A172 (cell line): ENCODE measurements around the gene PLCB1. TPM values are rescaled to one million over a fixed set of nuclear protein-coding genes. Genes with fewer than 3 reads are reported as not detected.

Source experiments
- DNase-seq: peaks from one replicate; pipeline ENCODE4 v3.0.0-alpha.2; 2015; ENCODE audit warnings: low spot score
- total RNA-seq: library from RNA; depleted of rRNA; stranded (reverse); fragments of >200 nt; shearing (Covaris generic); gene quantifications from 2 replicates; pipeline ENCODE4 v1.2.3, GENCODE V29; 2014

The PLCB1 gene
- total RNA-seq, 1 experiment from 2014 or later: 0.43 TPM

GRCh38 chr20:8301655-8302054 lies 169.6 kb downstream of the PLCB1 start:
- no peak for DNase-seq

GRCh38 chr20:8303651-8304050 lies 171.6 kb downstream of the PLCB1 start:
- no peak for DNase-seq

- no peak for DNase-seq
Observed at GRCh38 chr20:8304124-8304816, 172.2 kb downstream of the PLCB1 start.

- no peak for DNase-seq
Observed at GRCh38 chr20:8305449-8305978, 173.4 kb downstream of the PLCB1 start.

- no peak for DNase-seq
Observed at GRCh38 chr20:8306937-8307336, 174.9 kb downstream of the PLCB1 start.

- no peak for DNase-seq
Observed at GRCh38 chr20:8309634-8310033, 177.6 kb downstream of the PLCB1 start.

GRCh38 chr20:8310618-8311017 lies 178.6 kb downstream of the PLCB1 start:
- DNase-seq: no peak

GRCh38 chr20:8313073-8313472 lies 181.0 kb downstream of the PLCB1 start:
- no peak for DNase-seq

- no peak for DNase-seq
Observed at GRCh38 chr20:8315639-8316573, 183.8 kb downstream of the PLCB1 start.

- DNase-seq: no peak
Observed at GRCh38 chr20:8317448-8317847, 185.4 kb downstream of the PLCB1 start.

GRCh38 chr20:8318965-8319625 lies 187.0 kb downstream of the PLCB1 start:
- no peak for DNase-seq

GRCh38 chr20:8320306-8320705 lies 188.2 kb downstream of the PLCB1 start:
- DNase-seq: no peak

- no peak for DNase-seq
Observed at GRCh38 chr20:8321001-8321400, 188.9 kb downstream of the PLCB1 start.

GRCh38 chr20:8322662-8323217 lies 190.7 kb downstream of the PLCB1 start:
- DNase-seq: no peak

GRCh38 chr20:8326191-8326590 lies 194.1 kb downstream of the PLCB1 start:
- DNase-seq: no peak

- DNase-seq: no peak
Observed at GRCh38 chr20:8326899-8327298, 194.8 kb downstream of the PLCB1 start.

GRCh38 chr20:8328189-8328588 lies 196.1 kb downstream of the PLCB1 start:
- DNase-seq: no peak

GRCh38 chr20:8330319-8330784 lies 198.3 kb downstream of the PLCB1 start:
- DNase-seq: no peak

- no peak for DNase-seq
Observed at GRCh38 chr20:8330785-8331695, 199.0 kb downstream of the PLCB1 start.

GRCh38 chr20:8331740-8332412 lies 199.8 kb downstream of the PLCB1 start:
- no peak for DNase-seq
